K562 (cell line): ENCODE results near the gene RNU5D-1.
"Not testable (repeated sequence)": the region's sequence is repeated elsewhere in the genome, so short reads cannot be mapped to it uniquely, and the experiment has no call there.

Experiments
- FOXJ3 ChIP-seq: sonication (generic); formaldehyde crosslinking; IDR thresholded peaks from 2 replicates; pipeline ENCODE4 v1.4.0; 2020; ENCODE audit warnings: mild to moderate bottlenecking, missing genetic modification reagents
- MAFF ChIP-seq: IDR thresholded peaks from 2 replicates; pipeline ENCODE4 v1.6.1; 2012; ENCODE audit warnings: low read length, improper control_type of control experiment
- NFE2L1 ChIP-seq: fragments of 450-650 bp; IDR thresholded peaks from 2 replicates; pipeline ENCODE4 v1.6.1; 2016; ENCODE audit warnings: missing genetic modification characterization, low read depth, mild to moderate bottlenecking, missing compliant biosample characterization, moderate library complexity, borderline replicate concordance
- NR2C2 ChIP-seq, 2 experiments: fragments of 200-800 bp in 1 of 2; sonication (Bioruptor generic) in 1 of 2; sonication (generic) in 1 of 2; formaldehyde crosslinking in 1 of 2; IDR thresholded peaks; 2 replicates each; pipeline versions ENCODE4 v1.6.1 to v1.8.0; 2016 to 2022; ENCODE audit warnings: mild to moderate bottlenecking in 1 of 2, missing compliant biosample characterization in 1 of 2, missing genetic modification characterization in 1 of 2, missing genetic modification reagents in 1 of 2
- ZNF253 ChIP-seq: fragments of 250-450 bp; sonication (Bioruptor Pico); conservative IDR thresholded peaks from 2 replicates; pipeline ENCODE4 v1.6.1; 2021; ENCODE audit warnings: mild to moderate bottlenecking

GRCh38 chr1:44766421-44766820 is 35.5 kb upstream of the RNU5D-1 start:
- not testable (repeated sequence) for TF ChIP-seq NFE2L1 (tag); MAFF; NR2C2 (CRISPR knock-in tag; IDR thresholded peaks at IDR 0.05); NR2C2 (tag; IDR thresholded peaks at IDR 0.05); ZNF253; FOXJ3 (CRISPR knock-in tag)
